RWPE1 (cell line): ENCODE measurements around the gene BTBD9.
A peak's percentile ranks its signal among the peaks of the same experiment; 100 is the strongest.
"Not testable (repeated sequence)": the region's sequence is repeated elsewhere in the genome, so short reads cannot be mapped to it uniquely, and the experiment has no call there.

Source experiments
- CTCF ChIA-PET: fragments of 350-600 bp; sonication (Branson Sonifier 250); formaldehyde crosslinking; extraction: SDS; loops from one replicate; lab custom pipeline; 2021; lab: Yijun Ruan, JAX
- POLR2A ChIA-PET: fragments of 400-600 bp; formaldehyde crosslinking; extraction: SDS; loops from one replicate; lab custom pipeline; 2020; ENCODE audit warnings: antibody characterized with exemption; ENCODE audit not compliant: low non-redundant PET; lab: Yijun Ruan, JAX
- DNase-seq: peaks from one replicate; pipeline ENCODE4 v3.0.0; 2012; ENCODE audit warnings: low spot score
- H3K27ac ChIP-seq: fragments of 450-650 bp; 2 replicates; pipeline ENCODE4 v1.5.1; 2017
- CTCF ChIP-seq: fragments of 450-650 bp; conservative IDR thresholded peaks from 2 replicates; pipeline ENCODE4 v1.5.1; 2017; ENCODE audit warnings: low read depth, mild to moderate bottlenecking

BTBD9 gene

DNA sequence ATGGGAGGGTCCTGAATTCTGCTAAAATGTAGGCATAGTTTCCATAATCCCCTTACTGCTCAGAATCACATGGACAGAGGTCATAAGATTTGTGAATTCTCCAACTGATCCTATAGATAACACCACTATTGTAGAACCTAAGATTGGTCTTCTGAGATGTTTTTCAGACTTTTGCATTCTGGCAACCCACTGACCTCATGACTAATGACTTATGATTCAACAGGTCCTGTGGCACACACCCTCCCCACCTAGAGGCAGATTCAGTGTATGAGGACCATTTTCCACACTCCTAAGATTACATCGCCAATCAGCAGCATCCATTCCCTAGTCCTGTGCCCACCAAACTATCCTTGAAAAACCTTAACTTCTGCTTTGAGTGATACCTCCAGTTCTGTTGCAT lies 207.2 kb downstream of the BTBD9 start:
- DNase-seq, result peak; percentile 70
- POLR2A ChIA-PET, result no interaction called here
- CTCF ChIA-PET, result no interaction called here
- TF ChIP-seq CTCF, result no peak
- no peak overlapping the region for H3K27ac ChIP-seq

GRCh38 chr6:38432079-38432478 lies 207.7 kb downstream of the BTBD9 start:
- ChIA-PET POLR2A (no interaction called here), CTCF (no interaction called here)
- no peak for DNase-seq
- no peak for TF ChIP-seq CTCF
- no peak overlapping the region for H3K27ac ChIP-seq

- TF ChIP-seq CTCF, result no peak
- no peak for DNase-seq
- no peak overlapping the region for H3K27ac ChIP-seq
- POLR2A ChIA-PET, result no interaction called here
- CTCF ChIA-PET, result no interaction called here
These were observed 210.2 kb downstream of the BTBD9 start for GRCh38 chr6:38429546-38429945.

- H3K27ac ChIP-seq, result no peak overlapping the region
- POLR2A ChIA-PET, result no interaction called here
- CTCF ChIA-PET, result interaction anchor here (0.6 kb wide), 1 partner anchor 636 kb away, joined by 3 read pairs; no protein-coding TSS in a partner anchor
- TF ChIP-seq CTCF, result no peak
- no peak for DNase-seq
These were observed 212.1 kb downstream of the BTBD9 start for GRCh38 chr6:38427492-38428210.

- DNase-seq, H3K27ac ChIP-seq, POLR2A ChIA-PET: not testable (repeated sequence)
- CTCF ChIA-PET, result interaction anchor here (0.6 to 0.7 kb wide), 3 partner anchors 28 to 890 kb away, joined by 4 read pairs; no protein-coding TSS in a partner anchor
These were observed 213.8 kb downstream of the BTBD9 start for GRCh38 chr6:38425788-38426488.

- CTCF ChIA-PET, result no interaction called here
- no peak for TF ChIP-seq CTCF
- H3K27ac ChIP-seq, result no peak overlapping the region
- DNase-seq, result no peak
- POLR2A ChIA-PET, result no interaction called here
These were observed 216.0 kb downstream of the BTBD9 start for GRCh38 chr6:38423746-38424145.

- ChIA-PET POLR2A (no interaction called here), CTCF (no interaction called here)
- no peak overlapping the region for H3K27ac ChIP-seq
- no peak for DNase-seq
- TF ChIP-seq CTCF, result no peak
These were observed 219.5 kb downstream of the BTBD9 start for GRCh38 chr6:38420207-38420606.
